Measurements from ENCODE around the gene PSME1. TPM values are rescaled to one million over a fixed set of nuclear protein-coding genes. Genes with fewer than 3 reads are reported as not detected.

PSME1 gene
- total and polyA plus RNA-seq, 2 donors (not counting 3 experiments of a cell fraction or from before 2014, with no cell fraction given), result 98.1 to 135 TPM

DNA sequence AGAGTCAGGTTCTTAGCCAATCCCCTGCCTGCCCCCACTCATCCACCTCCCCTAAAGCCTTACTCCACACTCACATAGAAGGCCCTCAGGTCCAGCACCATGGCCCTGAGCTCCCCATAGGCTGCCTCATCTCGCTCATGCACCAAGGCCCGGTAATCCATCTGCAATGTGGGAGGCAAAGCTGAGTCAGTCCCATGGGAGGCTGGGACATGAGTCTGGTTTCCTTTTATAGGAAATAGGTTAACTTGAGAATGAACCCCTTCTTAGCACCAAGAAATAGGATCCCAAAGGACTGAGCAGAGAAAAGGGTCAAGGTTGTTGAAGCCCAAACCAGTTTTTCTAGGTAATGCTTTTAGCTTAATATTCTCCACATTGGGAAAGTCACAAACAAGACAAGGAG is 7.5 kb downstream of the PSME1 start:
- intact Hi-C loops (cut with micrococcal nuclease) (no loop called here), dilution Hi-C loops (cut with MboI; ENCODE audit: extremely low pct_ligation_motif_present, low sequenced_read_pairs) (no loop called here)
- BruUV-seq (replicated peaks), result no TSS peak
- no peak for FAIRE-seq
- ChIA-PET POLR2A (no interaction called here), CTCF (interaction anchor here (1.0 to 1.6 kb wide), 2 partner anchors 17 to 153 kb away, joined by 3 to 9 read pairs; partner anchors contain the start of gene IRF9)
- Histone ChIP-seq H3K27ac (ENCODE audit: insufficient read depth, low read depth, low read length) (no peak overlapping the region), H3K4me1 (ENCODE audit: control insufficient read depth, extremely low read depth, insufficient read depth, low read length) (peaks cover 24% of the 10 kb centered on the region), H2AFZ (ENCODE audit: low read depth, low read length) (no peak overlapping the region), H3K9ac (replicated peaks; ENCODE audit: extremely low read depth, insufficient read depth, low read length) (no peak overlapping the region), H3K4me2 (ENCODE audit: insufficient read depth, low read length) (no peak overlapping the region), H3K4me3 (replicated peaks in 1 of 3; ENCODE audit: insufficient read depth in 1 of 3, low read depth in 1 of 3, low read length in 3 of 3) (no peak overlapping the region), H3K27me3 (ENCODE audit: control insufficient read depth in 2 of 2, insufficient read depth in 2 of 2, low read length in 2 of 2) (no peaks in the 10 kb centered on the region), H4K20me1 (replicated peaks; ENCODE audit: control insufficient read depth, extremely low read depth, insufficient read depth, low read length) (no peaks in the 10 kb centered on the region), H3K79me2 (ENCODE audit: control insufficient read depth, insufficient read depth, low read length) (peaks cover 35% of the 10 kb centered on the region), H3K36me3 (ENCODE audit: control insufficient read depth in 2 of 2, extremely low read depth in 1 of 2, insufficient read depth in 2 of 2, low read length in 2 of 2) (peaks cover 2 to 15% of the 10 kb centered on the region in 2 experiments), H3K9me3 (replicated peaks; ENCODE audit: control insufficient read depth, insufficient read depth, low read length) (no peaks in the 10 kb centered on the region), H3K9me1 (replicated peaks; ENCODE audit: control insufficient read depth, extremely low read depth, insufficient read depth, low read length) (no peaks in the 10 kb centered on the region)
- DNase-seq (ENCODE audit: low read depth, low spot score), result no peak
- TF ChIP-seq MYC (IDR thresholded peaks at IDR 0.05; ENCODE audit: low read depth, low read length), result no peak
- TF ChIP-seq FOS (IDR thresholded peaks at IDR 0.05; ENCODE audit: borderline replicate concordance, insufficient read depth, low read length), result no peak
- TF ChIP-seq GATA2 (IDR thresholded peaks at IDR 0.05; ENCODE audit: insufficient read depth, insufficient read length, low read depth, low read length), result no peak
- TF ChIP-seq, protein P1, sequence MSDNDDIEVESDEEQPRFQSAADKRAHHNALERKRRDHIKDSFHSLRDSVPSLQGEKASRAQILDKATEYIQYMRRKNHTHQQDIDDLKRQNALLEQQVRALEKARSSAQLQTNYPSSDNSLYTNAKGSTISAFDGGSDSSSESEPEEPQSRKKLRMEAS (IDR thresholded peaks at IDR 0.05; ENCODE audit: insufficient read depth, insufficient read length), result no peak
- no peak for TF ChIP-seq POLR2A (IDR thresholded peaks at IDR 0.05; ENCODE audit: low read depth, low read length)
- TF ChIP-seq EZH2 (IDR thresholded peaks at IDR 0.05; ENCODE audit: borderline replicate concordance, low read depth, low read length, severe bottlenecking), result no peak
- TF ChIP-seq, protein P2, sequence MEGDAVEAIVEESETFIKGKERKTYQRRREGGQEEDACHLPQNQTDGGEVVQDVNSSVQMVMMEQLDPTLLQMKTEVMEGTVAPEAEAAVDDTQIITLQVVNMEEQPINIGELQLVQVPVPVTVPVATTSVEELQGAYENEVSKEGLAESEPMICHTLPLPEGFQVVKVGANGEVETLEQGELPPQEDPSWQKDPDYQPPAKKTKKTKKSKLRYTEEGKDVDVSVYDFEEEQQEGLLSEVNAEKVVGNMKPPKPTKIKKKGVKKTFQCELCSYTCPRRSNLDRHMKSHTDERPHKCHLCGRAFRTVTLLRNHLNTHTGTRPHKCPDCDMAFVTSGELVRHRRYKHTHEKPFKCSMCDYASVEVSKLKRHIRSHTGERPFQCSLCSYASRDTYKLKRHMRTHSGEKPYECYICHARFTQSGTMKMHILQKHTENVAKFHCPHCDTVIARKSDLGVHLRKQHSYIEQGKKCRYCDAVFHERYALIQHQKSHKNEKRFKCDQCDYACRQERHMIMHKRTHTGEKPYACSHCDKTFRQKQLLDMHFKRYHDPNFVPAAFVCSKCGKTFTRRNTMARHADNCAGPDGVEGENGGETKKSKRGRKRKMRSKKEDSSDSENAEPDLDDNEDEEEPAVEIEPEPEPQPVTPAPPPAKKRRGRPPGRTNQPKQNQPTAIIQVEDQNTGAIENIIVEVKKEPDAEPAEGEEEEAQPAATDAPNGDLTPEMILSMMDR (IDR thresholded peaks at IDR 0.05; ENCODE audit: extremely low read depth in 1 of 2, insufficient read depth in 1 of 2, low read depth in 1 of 2, low read length in 2 of 2), result no peak
- no peak for TF ChIP-seq JUN (IDR thresholded peaks at IDR 0.05; ENCODE audit: borderline replicate concordance, insufficient read depth, insufficient read length, low read depth)
- TF ChIP-seq POLR2AphosphoS5 (IDR thresholded peaks at IDR 0.05; ENCODE audit: insufficient read depth, low read depth, low read length), result no peak

Measured in endothelial cell of umbilical vein (primary cell).